Esophagus squamous epithelium (tissue), 5 donors: ENCODE data around the gene ADD1. TPM values are rescaled to one million over a fixed set of nuclear protein-coding genes. Genes with fewer than 3 reads are reported as not detected.

Source experiments
- DNase-seq: peaks from one replicate; lab custom pipeline; 2025; lab: John Stamatoyannopoulos, UW
- H3K27ac ChIP-seq, 4 donors: fragments of 200-600 bp; sonication (generic); one replicate each; pipeline ENCODE4 v1.5.1; 2016 to 2019; ENCODE audit warnings: mild to moderate bottlenecking in 1 of 4
- H3K27me3 ChIP-seq, 4 donors: fragments of 200-600 bp; sonication (generic); 1 replicate in 3 of 4; 2 replicates in 1 of 4; pipeline versions ENCODE4 v1.5.1 to v1.6.0; 2017 to 2021; ENCODE audit warnings: antibody characterized with exemption in 1 of 4
- H3K36me3 ChIP-seq, 3 donors: fragments of 200-600 bp; sonication (generic); one replicate each; pipeline ENCODE4 v1.5.1; 2016 to 2019
- H3K4me1 ChIP-seq, 3 donors: fragments of 200-600 bp; sonication (generic); one replicate each; pipeline ENCODE4 v1.5.1; 2017 to 2019
- H3K4me3 ChIP-seq, 4 donors: fragments of 200-600 bp; sonication (generic); 1 replicate in 3 of 4; 2 replicates in 1 of 4; pipeline ENCODE4 v1.5.1; 2016 to 2019; ENCODE audit warnings: mild to moderate bottlenecking in 2 of 4, moderate library complexity in 1 of 4
- H3K9me3 ChIP-seq, 3 donors: fragments of 200-600 bp; sonication (generic); one replicate each; pipeline ENCODE4 v1.5.1; 2016 to 2019
- CTCF ChIP-seq, 6 experiments: fragments of 450-650 bp in 4 of 6; fragments of 200-600 bp in 2 of 6; sonication (generic) in 2 of 6; IDR thresholded peaks; one replicate each; pipeline ENCODE4 v1.5.1; 2016 to 2019; ENCODE audit warnings: antibody characterized with exemption in 6 of 6, mild to moderate bottlenecking in 4 of 6, moderate library complexity in 4 of 6
- POLR2A ChIP-seq, 4 donors: fragments of 450-650 bp; IDR thresholded peaks; one replicate each; pipeline ENCODE4 v1.6.1; 2017; ENCODE audit warnings: antibody characterized with exemption in 4 of 4, mild to moderate bottlenecking in 4 of 4, moderate library complexity in 3 of 4
- WGBS, 2 donors: methylation state at CpG; one replicate each; pipeline ENCODE4 v1.1.5; 2018; 5-methylcytosine and 5-hydroxymethylcytosine counted together
- intact Hi-C: fragments of 100-400 bp; cut with DNase I; formaldehyde crosslinking; loops from one replicate; pipeline ENCODE4 v1.15.0; 2022
- total RNA-seq, 4 donors: library from RNA; depleted of rRNA; stranded (reverse); fragments of >200 nt; gene quantifications; one replicate each; pipeline ENCODE4 v1.1.0, GENCODE V29; 2016
- donor health status: DM: yes; HTN: yes; CAD: no.

Gene ADD1
- 100 to 1,000 TPM in 2 of 4 donors, 10 to 100 TPM in 2; 81.7 to 144 (median 103) TPM for total RNA-seq

- intact Hi-C loops: no loop called here
Observed at GRCh38 chr4:2843263-2843940, at the start of gene ADD1. Gene ADD1, plus strand, starts transcription at chr4:2843844. Its CDS starts 32,072 bp downstream, at chr4:2875916.

GRCh38 chr4:2794486-2795299 is 49.0 kb upstream of the ADD1 start:
- peak overlapping the region; percentile 86 to 89 (median 87) for H3K27ac ChIP-seq
- H3K27me3 ChIP-seq: no peaks in the 10 kb centered on the region
- no peak for TF ChIP-seq CTCF (IDR thresholded peaks at IDR 0.05)
- TF ChIP-seq POLR2A (IDR thresholded peaks at IDR 0.05): peak in 1 of 4 donors; percentile 13
- peak overlapping the region in 3 of 4 donors; percentile 59 to 87 (median 82) for H3K4me3 ChIP-seq
- no peaks in the 10 kb centered on the region for H3K36me3 ChIP-seq
- intact Hi-C loops: no loop called here
- H3K9me3 ChIP-seq: no peaks in the 10 kb centered on the region
- DNase-seq: no peak
- H3K4me1 ChIP-seq: peaks cover 68 to 88% (median 70%) of the 10 kb centered on the region in 3 donors
- 37 to 83% methylated on average over 1 to 7 of the region's 11 CpGs for WGBS, 2 donors

More at GRCh38 chr4:2843263-2843940, at the start of gene ADD1:
- WGBS, 2 donors: no CpG with 5 or more reads among the region's 65 CpGs
- Histone ChIP-seq H3K9me3 (no peaks in the 10 kb centered on the region), H3K27ac (peak within 1 kb of the TSS; percentile 94 to 95 (median 94)), H3K36me3 (no peaks in the 10 kb centered on the region), H3K4me1 (peaks cover 6 to 54% (median 12%) of the 10 kb centered on the region in 3 donors), H3K4me3 (peak within 1 kb of the TSS; percentile 64 to 85 (median 76)), H3K27me3 (no peaks in the 10 kb centered on the region)
- TF ChIP-seq POLR2A (IDR thresholded peaks at IDR 0.05): peak in 3 of 4 donors; percentile 53 to 92 (median 84)
- no peak for TF ChIP-seq CTCF (IDR thresholded peaks at IDR 0.05)
- peak; percentile 32 for DNase-seq

GRCh38 chr4:2795300-2795892 is 48.2 kb upstream of the ADD1 start:
- 46 to 53% methylated on average over 3 to 10 of the region's 17 CpGs for WGBS, 2 donors
- no peak for DNase-seq
- TF ChIP-seq POLR2A (IDR thresholded peaks at IDR 0.05) (no peak), CTCF (IDR thresholded peaks at IDR 0.05) (no peak)
- H3K4me1 ChIP-seq: peaks cover 75 to 95% (median 78%) of the 10 kb centered on the region in 3 donors
- H3K4me3 ChIP-seq: peak overlapping the region in 2 of 4 donors; percentile 1 to 82
- intact Hi-C loops: no loop called here
- H3K9me3 ChIP-seq: no peaks in the 10 kb centered on the region
- no peaks in the 10 kb centered on the region for H3K27me3 ChIP-seq
- H3K36me3 ChIP-seq: no peaks in the 10 kb centered on the region
- peak overlapping the region; percentile 86 to 89 (median 87) for H3K27ac ChIP-seq

GRCh38 chr4:2795893-2796848 is 47.5 kb upstream of the ADD1 start:
- TF ChIP-seq POLR2A (IDR thresholded peaks at IDR 0.05) (peak in 2 of 4 donors; percentile 24 to 28), CTCF (IDR thresholded peaks at IDR 0.05) (peak in 1 of 6 experiments; percentile 18)
- no peaks in the 10 kb centered on the region for H3K9me3 ChIP-seq
- H3K36me3 ChIP-seq: no peaks in the 10 kb centered on the region
- DNase-seq: no peak
- H3K27ac ChIP-seq: peak overlapping the region; percentile 76 to 89 (median 86)
- H3K4me1 ChIP-seq: peaks cover 83 to 100% (median 85%) of the 10 kb centered on the region in 3 donors
- H3K27me3 ChIP-seq: no peaks in the 10 kb centered on the region
- WGBS, 2 donors: 35 to 36% methylated on average over 11 of the region's 27 CpGs
- intact Hi-C loops: no loop called here
- H3K4me3 ChIP-seq: peak overlapping the region in 2 of 4 donors; percentile 1 to 82
